ENCODE data around the gene RFX4.

DNA sequence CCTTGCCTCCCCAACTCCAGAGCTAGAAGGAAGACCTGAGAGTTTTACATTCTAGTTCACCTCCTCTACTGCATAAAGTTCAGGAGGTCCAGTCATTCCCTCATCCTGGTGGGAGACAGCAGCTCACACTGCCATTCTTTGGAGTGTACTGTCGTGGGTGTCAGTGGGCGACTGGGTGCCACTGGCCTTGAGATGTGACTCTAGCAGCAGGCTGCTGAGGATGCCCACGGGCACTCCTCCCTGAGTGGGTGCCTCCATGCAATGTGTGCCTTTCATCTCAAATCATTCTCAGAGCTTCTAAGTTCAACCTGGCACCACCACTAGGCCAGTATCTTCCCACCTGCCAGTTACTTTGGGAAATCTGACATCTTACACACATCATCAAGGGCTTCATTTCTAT, 12.5 kb downstream of the RFX4 start:
- TF ChIP-seq SRF (IDR thresholded peaks at IDR 0.05; ENCODE audit: low read depth, low read length) (no peak), POLR2AphosphoS5 (IDR thresholded peaks at IDR 0.05; ENCODE audit: low read depth, low read length) (no peak), CEBPB (IDR thresholded peaks at IDR 0.05; ENCODE audit: low read depth, low read length) (no peak), RAD21 (IDR thresholded peaks at IDR 0.05 in 1 of 2, conservative IDR thresholded peaks at IDR 0.05 in 1 of 2; ENCODE audit: low read depth in 2 of 2, low read length in 2 of 2) (no peak), JUND (IDR thresholded peaks at IDR 0.05; ENCODE audit: low read length) (no peak), EP300 (IDR thresholded peaks at IDR 0.05; ENCODE audit: borderline replicate concordance in 1 of 2, low read depth in 2 of 2, low read length in 2 of 2) (no peak), EZH2 (IDR thresholded peaks at IDR 0.05; ENCODE audit: low read depth, low read length, severe bottlenecking) (no peak), RFX5 (IDR thresholded peaks at IDR 0.05; ENCODE audit: borderline replicate concordance, low read depth, low read length) (no peak), SP2 (IDR thresholded peaks at IDR 0.05; ENCODE audit: low read length) (no peak)
- TF ChIP-seq, protein P1, sequence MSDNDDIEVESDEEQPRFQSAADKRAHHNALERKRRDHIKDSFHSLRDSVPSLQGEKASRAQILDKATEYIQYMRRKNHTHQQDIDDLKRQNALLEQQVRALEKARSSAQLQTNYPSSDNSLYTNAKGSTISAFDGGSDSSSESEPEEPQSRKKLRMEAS (IDR thresholded peaks at IDR 0.05), result no peak
